NCI-H128 (cell line): ENCODE measurements around the gene ATP5PB.

ENCODE experiments used
- DNase-seq: peaks from one replicate; lab custom pipeline; 2025; ENCODE audit not compliant: unreplicated experiment; lab: John Stamatoyannopoulos, UW

The ATP5PB gene

GRCh38 chr1:111448918-111449702, at the start of gene ATP5PB, which contains the start of gene WDR77:
Gene ATP5PB, plus strand, starts transcription at chr1:111449464. Its CDS starts 78 bp downstream, at chr1:111449542.
Gene WDR77, minus strand, starts transcription at chr1:111449256. Its CDS starts 87 bp downstream, at chr1:111449169.
- DNase-seq, result peak; percentile 99

GRCh38 chr1:111399792-111400610, 49.3 kb upstream of the ATP5PB start:
- peak; percentile 17 for DNase-seq

GRCh38 chr1:111402083-111402482, 47.2 kb upstream of the ATP5PB start:
- DNase-seq, result no peak

- no peak for DNase-seq
Observed at GRCh38 chr1:111404588-111404987, 44.7 kb upstream of the ATP5PB start.

- DNase-seq, result no peak
Observed at GRCh38 chr1:111406321-111406768, 42.9 kb upstream of the ATP5PB start.

- DNase-seq, result no peak
Observed at GRCh38 chr1:111407301-111407700, 42.0 kb upstream of the ATP5PB start.

- no peak for DNase-seq
Observed at GRCh38 chr1:111412839-111413238, 36.4 kb upstream of the ATP5PB start.

- no peak for DNase-seq
Observed at GRCh38 chr1:111414756-111415155, 34.5 kb upstream of the ATP5PB start.

GRCh38 chr1:111415461-111415860, 33.8 kb upstream of the ATP5PB start:
- DNase-seq, result no peak

- no peak for DNase-seq
Observed at GRCh38 chr1:111417755-111418154, 31.5 kb upstream of the ATP5PB start.

- DNase-seq, result no peak
Observed at GRCh38 chr1:111419037-111419436, 30.2 kb upstream of the ATP5PB start.

- DNase-seq, result no peak
Observed at GRCh38 chr1:111420377-111420776, 28.9 kb upstream of the ATP5PB start.

- no peak for DNase-seq
Observed at GRCh38 chr1:111422546-111423391, 26.5 kb upstream of the ATP5PB start.

GRCh38 chr1:111424281-111424680, 25.0 kb upstream of the ATP5PB start:
- no peak for DNase-seq

- no peak for DNase-seq
Observed at GRCh38 chr1:111436726-111437125, 12.5 kb upstream of the ATP5PB start.

- DNase-seq, result no peak
Observed at GRCh38 chr1:111439461-111440351, 9.6 kb upstream of the ATP5PB start.

GRCh38 chr1:111441573-111442192, 7.6 kb upstream of the ATP5PB start:
- DNase-seq, result no peak

GRCh38 chr1:111442457-111442856, 6.8 kb upstream of the ATP5PB start:
- DNase-seq, result no peak

- no peak for DNase-seq
Observed at GRCh38 chr1:111444031-111444430, 5.2 kb upstream of the ATP5PB start.

GRCh38 chr1:111446546-111446945, 2.7 kb upstream of the ATP5PB start:
- DNase-seq, result no peak
